ENCODE data around the gene OSTM1.
"Not testable (repeated sequence)": the region's sequence is repeated elsewhere in the genome, so short reads cannot be mapped to it uniquely, and the experiment has no call there.

- TF ChIP-seq CTCF (conservative IDR thresholded peaks at IDR 0.05; ENCODE audit: low read length); EZH2phosphoT487 (IDR thresholded peaks at IDR 0.05; ENCODE audit: borderline replicate concordance, low read depth, low read length): not testable (repeated sequence)
These were observed 65.3 kb downstream of the OSTM1 start for GRCh38 chr6:108009258-108009657.
